Brain microvascular endothelial cell (primary cell): ENCODE measurements around the gene TRIM71.
"Not testable (repeated sequence)": the region's sequence is repeated elsewhere in the genome, so short reads cannot be mapped to it uniquely, and the experiment has no call there.

ENCODE experiments used
- DNase-seq: peaks from one replicate; pipeline ENCODE4 v3.0.0-alpha.2; 2020
- H3K27ac ChIP-seq: fragments of 250-450 bp; sonication (Bioruptor Pico); 2 replicates; pipeline ENCODE4 v1.5.1; 2020; ENCODE audit warnings: mild to moderate bottlenecking, moderate library complexity
- H3K27me3 ChIP-seq: fragments of 250-450 bp; sonication (Bioruptor Pico); replicated peaks from 2 replicates; pipeline ENCODE4 v1.5.1; 2020; ENCODE audit warnings: mild to moderate bottlenecking
- H3K36me3 ChIP-seq: fragments of 250-450 bp; sonication (Bioruptor Pico); replicated peaks from 2 replicates; pipeline ENCODE4 v1.5.1; 2020; ENCODE audit warnings: mild to moderate bottlenecking
- H3K4me3 ChIP-seq: 2 replicates; pipeline ENCODE4 v1.5.1; 2011; ENCODE audit warnings: low read depth, mild to moderate bottlenecking, control low read depth, low read length, moderate library complexity
- CTCF ChIP-seq: IDR thresholded peaks from 2 replicates; pipeline ENCODE4 v1.5.1; 2011; ENCODE audit warnings: low read depth, mild to moderate bottlenecking, moderate library complexity, low read length, control low read depth, inconsistent platforms; ENCODE audit errors: missing control alignments
- in situ Hi-C: cut with HindIII; loops from 2 replicates; pipeline ENCODE4 v1.10.0; 2017; ENCODE audit warnings: low sequenced_read_pairs, low pct_ligation_motif_present

TRIM71 gene

GRCh38 chr3:32817558-32818228, at the start of gene TRIM71:
Gene TRIM71, plus strand, starts transcription at chr3:32817997. Its CDS starts 84 bp downstream, at chr3:32818081.
- peaks cover 68% of the 10 kb centered on the region for H3K27me3 ChIP-seq
- no peak for DNase-seq

GRCh38 chr3:32778389-32778788, 39.4 kb upstream of the TRIM71 start:
- DNase-seq: no peak
- Histone ChIP-seq H3K4me3 (no peak overlapping the region), H3K36me3 (no peaks in the 10 kb centered on the region), H3K27me3 (no peaks in the 10 kb centered on the region), H3K27ac (no peak overlapping the region)
- in situ Hi-C loops: no loop called here
- TF ChIP-seq CTCF: no peak

More at GRCh38 chr3:32817558-32818228, at the start of gene TRIM71:
- Histone ChIP-seq H3K4me3 (peak within 1 kb of the TSS; percentile 44), H3K27ac (no peak within 1 kb of the TSS), H3K36me3 (no peaks in the 10 kb centered on the region)
- no peak for TF ChIP-seq CTCF
- in situ Hi-C loops: no loop called here

DNA sequence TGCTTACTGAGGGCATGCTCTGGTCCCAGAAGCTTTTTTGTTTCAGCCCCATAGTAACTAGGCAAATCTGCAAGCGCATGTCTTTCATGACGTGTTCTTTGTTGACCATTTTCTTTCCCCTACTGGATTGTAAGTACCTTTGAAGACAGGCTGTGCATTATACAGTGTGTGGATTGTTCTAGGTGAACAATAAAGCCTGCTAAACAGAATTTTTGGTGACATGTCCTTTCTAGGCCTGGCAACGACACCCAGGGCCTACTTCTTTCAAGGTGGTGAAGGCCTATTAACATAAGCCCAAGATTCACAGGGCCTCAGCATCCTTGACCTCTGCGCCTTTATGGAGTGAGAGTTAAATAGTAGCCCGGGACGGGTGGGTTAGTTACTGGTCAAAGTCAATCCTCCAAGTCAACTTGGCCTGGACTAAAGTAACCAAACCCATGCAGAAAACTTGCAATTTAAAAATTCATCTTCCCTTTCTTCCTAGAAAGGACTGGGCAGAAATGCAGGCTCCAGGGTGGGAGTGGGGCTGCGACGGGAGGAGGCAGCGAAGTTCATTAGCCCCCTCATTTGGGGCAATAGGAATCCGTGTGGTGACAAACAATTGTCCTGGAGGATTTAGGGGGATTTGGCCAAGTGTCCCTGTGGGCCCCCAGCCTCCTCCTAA, 37.6 kb upstream of the TRIM71 start:
- peak overlapping the region; percentile 69 for H3K4me3 ChIP-seq
- TF ChIP-seq CTCF: no peak
- no peak for DNase-seq
- in situ Hi-C loops: no loop called here
- H3K27me3 ChIP-seq: no peaks in the 10 kb centered on the region
- no peak overlapping the region for H3K27ac ChIP-seq
- no peaks in the 10 kb centered on the region for H3K36me3 ChIP-seq

DNA sequence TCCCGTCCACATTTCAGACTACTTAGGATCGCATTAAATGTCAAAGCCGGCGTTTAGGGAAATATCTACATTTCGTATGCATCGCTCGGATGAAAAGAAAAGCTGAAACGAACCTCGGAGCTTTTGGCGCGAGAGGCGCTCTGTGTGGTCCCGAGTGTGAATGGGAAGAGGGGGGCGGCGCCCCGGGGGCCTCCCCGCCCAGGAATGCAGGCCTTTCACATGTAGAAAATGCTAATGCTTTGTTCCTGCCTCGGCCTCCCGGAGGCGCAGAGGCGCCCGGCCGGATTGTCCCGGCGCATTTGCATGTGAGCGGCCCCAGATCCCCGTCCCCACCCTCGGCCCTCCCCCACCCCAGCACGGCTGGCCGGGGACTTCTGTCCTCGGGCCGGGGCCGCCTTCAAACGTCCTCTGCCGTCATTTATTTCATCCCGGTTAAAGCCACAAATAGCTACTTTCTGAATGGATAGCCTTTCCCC, 37.0 kb upstream of the TRIM71 start:
- DNase-seq: peak; percentile 32
- peak; percentile 24 for TF ChIP-seq CTCF
- Histone ChIP-seq H3K27ac (no peak overlapping the region), H3K4me3 (peak overlapping the region; percentile 69), H3K27me3 (no peaks in the 10 kb centered on the region), H3K36me3 (no peaks in the 10 kb centered on the region)
- in situ Hi-C loops: no loop called here

DNA sequence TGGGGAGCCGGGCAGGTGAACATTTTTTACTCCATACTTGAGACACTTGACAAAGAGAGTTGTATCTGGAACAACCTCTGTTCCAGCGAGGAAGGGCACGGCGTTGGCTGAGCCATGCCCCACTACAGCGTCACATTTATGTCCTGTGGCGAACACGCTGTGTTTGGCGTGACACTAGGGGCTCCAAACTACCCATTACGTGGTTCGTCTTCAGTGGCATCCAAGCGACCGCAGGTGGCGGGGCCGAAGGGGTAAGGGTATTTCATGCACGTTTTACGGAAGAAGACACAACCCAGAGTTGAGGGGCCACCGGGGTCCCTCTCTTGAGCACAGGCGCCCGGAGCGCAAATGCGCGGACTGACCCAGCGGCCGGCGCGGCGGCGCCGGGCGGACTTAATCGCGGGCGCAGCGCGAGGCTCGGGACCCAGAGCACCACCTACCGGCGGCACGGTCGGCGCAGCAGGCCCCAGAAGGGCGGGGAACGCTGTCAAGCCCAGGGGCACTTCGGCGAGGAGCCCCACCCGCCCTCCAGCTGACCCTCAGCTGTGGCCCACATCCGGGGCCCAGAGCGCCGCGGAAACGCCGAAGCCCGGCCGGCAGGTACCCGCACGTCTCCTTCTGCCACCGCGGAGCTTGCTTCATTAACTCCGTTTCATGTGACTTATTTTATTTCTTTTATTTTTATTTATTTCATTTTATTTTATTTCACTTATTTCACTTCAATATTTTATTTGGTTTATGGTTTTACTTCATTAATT, 36.4 kb upstream of the TRIM71 start:
- H3K4me3 ChIP-seq: peak overlapping the region; percentile 69
- no peak overlapping the region for H3K27ac ChIP-seq
- DNase-seq: peak; percentile 54
- TF ChIP-seq CTCF: peak; percentile 71
- no peaks in the 10 kb centered on the region for H3K27me3 ChIP-seq
- no peaks in the 10 kb centered on the region for H3K36me3 ChIP-seq
- in situ Hi-C loops: no loop called here

DNA sequence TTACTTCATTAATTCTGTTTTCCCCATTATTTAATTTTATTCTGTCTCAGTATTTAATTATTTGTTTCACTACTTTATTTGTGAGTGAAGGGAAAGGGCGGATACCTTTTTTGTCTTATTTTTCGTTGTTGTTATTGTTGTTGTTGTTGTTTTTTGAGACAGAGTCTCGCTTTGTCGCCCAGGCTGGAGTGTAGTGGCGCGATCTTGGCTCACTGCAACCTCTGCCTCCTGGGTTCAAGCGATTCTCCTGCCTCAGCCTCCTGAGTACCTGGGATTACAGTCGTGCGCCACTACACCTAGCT, 35.9 kb upstream of the TRIM71 start:
- H3K4me3 ChIP-seq, in situ Hi-C loops: not testable (repeated sequence)

More for the DNA sequence above, 35.9 kb upstream of the TRIM71 start:
- H3K27me3 ChIP-seq, DNase-seq, H3K36me3 ChIP-seq, H3K27ac ChIP-seq: not testable (repeated sequence)
